Panc1 (cell line): ENCODE measurements around the gene WTAP. TPM values are rescaled to one million over a fixed set of nuclear protein-coding genes. Genes with fewer than 3 reads are reported as not detected.

ENCODE experiments used
- ATAC-seq: fragments of 200-7000 bp; cut with Tn5 transposase; 2 replicates; pipeline ENCODE4 v1.9.1; 2020; ENCODE audit warnings: mild to moderate bottlenecking, moderate library complexity
- BruUV-seq: library from RNA; stranded (reverse); fragments of 400-500 nt; replicated peaks from 2 replicates; lab custom pipeline; 2021; lab: Mats Ljungman, UMichigan
- CTCF ChIA-PET: fragments of 300-600 bp; sonication (Branson Sonifier 250); formaldehyde crosslinking; loops from one replicate; lab custom pipeline; 2022; ENCODE audit warnings: antibody characterized with exemption; lab: Charles Lee
- POLR2A ChIA-PET: fragments of 300-600 bp; sonication (Branson Sonifier 250); formaldehyde crosslinking; loops from one replicate; lab custom pipeline; 2022; ENCODE audit warnings: antibody characterized with exemption; lab: Charles Lee
- DNase-seq: peaks from one replicate; pipeline ENCODE4 v3.0.0-alpha.2; 2010; ENCODE audit warnings: low read depth, low spot score
- H3K27ac ChIP-seq: 2 replicates; pipeline ENCODE4 v1.5.1; 2011; ENCODE audit warnings: mild to moderate bottlenecking, low read length, inconsistent platforms
- H3K27me3 ChIP-seq: fragments of 200-500 bp; sonication (Bioruptor generic); 2 replicates; pipeline ENCODE4 v1.6.0; 2014; ENCODE audit warnings: low read length, inconsistent platforms; ENCODE audit not compliant: control insufficient read depth, insufficient read depth
- H3K36me3 ChIP-seq: fragments of 200-500 bp; sonication (Bioruptor generic); 2 replicates; pipeline ENCODE4 v1.5.1; 2014; ENCODE audit warnings: inconsistent platforms, mild to moderate bottlenecking, low read length, moderate library complexity; ENCODE audit not compliant: control insufficient read depth, insufficient read depth
- H3K4me1 ChIP-seq: 2 replicates; pipeline ENCODE4 v1.5.1; 2011; ENCODE audit warnings: inconsistent platforms, mild to moderate bottlenecking, low read length, moderate library complexity; ENCODE audit not compliant: control insufficient read depth, insufficient read depth
- H3K4me3 ChIP-seq, 2 experiments: 2 replicates each; pipeline ENCODE4 v1.5.1; 2011 to 2012; ENCODE audit warnings: low read depth in 2 of 2, low read length in 2 of 2, mild to moderate bottlenecking in 2 of 2, inconsistent platforms in 1 of 2, moderate library complexity in 1 of 2
- H3K9me3 ChIP-seq: fragments of 200-500 bp; sonication (Bioruptor generic); 2 replicates; pipeline ENCODE4 v1.5.1; 2014; ENCODE audit warnings: low read depth, mild to moderate bottlenecking, inconsistent platforms, low read length, moderate library complexity; ENCODE audit not compliant: control insufficient read depth, insufficient read depth
- POLR2AphosphoS5 ChIP-seq: IDR thresholded peaks from 2 replicates; pipeline ENCODE4 v1.6.1; 2012; ENCODE audit warnings: mild to moderate bottlenecking, low read depth, low read length, moderate library complexity
- SIN3A ChIP-seq: IDR thresholded peaks from 2 replicates; pipeline ENCODE4 v1.6.1; 2012; ENCODE audit warnings: low read depth, mild to moderate bottlenecking, low read length, moderate library complexity, borderline replicate concordance; ENCODE audit not compliant: insufficient read depth
- TCF7L2 ChIP-seq: IDR thresholded peaks from 2 replicates; pipeline ENCODE4 v1.6.1; 2011; ENCODE audit warnings: mild to moderate bottlenecking, low read depth, low read length, inconsistent platforms
- in situ Hi-C: cut with HindIII; loops from 2 replicates; pipeline ENCODE4 v1.10.0; 2016; ENCODE audit warnings: low sequenced_read_pairs, low pct_unique_long_range_greater_than_20kb
- intact Hi-C: fragments of 100-400 bp; cut with micrococcal nuclease; formaldehyde crosslinking; loops from one replicate; pipeline ENCODE4 v1.10.0; 2022; ENCODE audit not compliant: unreplicated experiment
- total RNA-seq: library from RNA; stranded (reverse); gene quantifications from one replicate; pipeline ENCODE4 v1.2.1, GENCODE V29; 2021; ENCODE audit not compliant: unreplicated experiment
- TF ChIP-seq, protein P1 (sequence below): fragments of 450-650 bp; IDR thresholded peaks from 2 replicates; pipeline ENCODE4 v1.5.1; 2017; ENCODE audit warnings: mild to moderate bottlenecking
- TF ChIP-seq, protein P2 (sequence below), 2 experiments: IDR thresholded peaks; 2 replicates each; pipeline ENCODE4 v1.6.1; 2011 to 2012; ENCODE audit warnings: low read depth in 2 of 2, control low read depth in 1 of 2, low read length in 1 of 2, mild to moderate bottlenecking in 1 of 2, moderate library complexity in 1 of 2; ENCODE audit not compliant: insufficient read depth in 1 of 2

The WTAP gene
- total RNA-seq, 1 experiment from 2014 or later, result 112 TPM

DNA sequence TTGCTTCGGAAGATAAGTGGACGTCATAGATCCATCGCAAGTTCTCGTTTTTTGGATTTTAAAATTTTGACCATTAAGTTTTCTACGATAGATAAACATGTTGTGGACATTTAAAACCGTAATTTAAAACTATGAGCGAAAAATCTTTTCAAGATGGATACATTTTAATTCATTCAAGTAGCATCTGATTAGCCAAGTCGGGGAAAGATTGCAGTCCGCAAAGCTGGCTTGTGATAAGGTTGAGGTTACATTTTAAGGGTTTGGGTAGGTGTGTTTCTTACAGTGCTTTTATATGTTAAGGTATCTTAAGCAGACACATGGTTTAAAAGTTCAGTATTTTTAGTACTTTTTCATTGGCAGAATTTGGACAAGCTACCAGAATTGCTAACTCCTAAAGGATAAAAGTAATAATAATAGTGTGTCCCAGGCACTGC lies 1.2 kb downstream of the WTAP start:
- ChIA-PET POLR2A (no interaction called here), CTCF (no interaction called here)
- Histone ChIP-seq H3K27ac (peak overlapping the region; percentile 97), H3K4me1 (peaks cover 30% of the 10 kb centered on the region), H3K4me3 (peak overlapping the region; percentile 72 to 85), H3K9me3 (no peaks in the 10 kb centered on the region), H3K27me3 (no peaks in the 10 kb centered on the region), H3K36me3 (peaks cover 23% of the 10 kb centered on the region)
- intact Hi-C loops (loop anchor here (5.0 kb wide), 1 partner anchor 36 kb away; the partner anchor contains the start of gene SOD2), in situ Hi-C loops (no loop called here)
- no TSS peak for BruUV-seq
- no peak for ATAC-seq
- DNase-seq, result no peak
- TF ChIP-seq, protein P1, sequence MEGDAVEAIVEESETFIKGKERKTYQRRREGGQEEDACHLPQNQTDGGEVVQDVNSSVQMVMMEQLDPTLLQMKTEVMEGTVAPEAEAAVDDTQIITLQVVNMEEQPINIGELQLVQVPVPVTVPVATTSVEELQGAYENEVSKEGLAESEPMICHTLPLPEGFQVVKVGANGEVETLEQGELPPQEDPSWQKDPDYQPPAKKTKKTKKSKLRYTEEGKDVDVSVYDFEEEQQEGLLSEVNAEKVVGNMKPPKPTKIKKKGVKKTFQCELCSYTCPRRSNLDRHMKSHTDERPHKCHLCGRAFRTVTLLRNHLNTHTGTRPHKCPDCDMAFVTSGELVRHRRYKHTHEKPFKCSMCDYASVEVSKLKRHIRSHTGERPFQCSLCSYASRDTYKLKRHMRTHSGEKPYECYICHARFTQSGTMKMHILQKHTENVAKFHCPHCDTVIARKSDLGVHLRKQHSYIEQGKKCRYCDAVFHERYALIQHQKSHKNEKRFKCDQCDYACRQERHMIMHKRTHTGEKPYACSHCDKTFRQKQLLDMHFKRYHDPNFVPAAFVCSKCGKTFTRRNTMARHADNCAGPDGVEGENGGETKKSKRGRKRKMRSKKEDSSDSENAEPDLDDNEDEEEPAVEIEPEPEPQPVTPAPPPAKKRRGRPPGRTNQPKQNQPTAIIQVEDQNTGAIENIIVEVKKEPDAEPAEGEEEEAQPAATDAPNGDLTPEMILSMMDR, result no peak
- TF ChIP-seq, protein P2, sequence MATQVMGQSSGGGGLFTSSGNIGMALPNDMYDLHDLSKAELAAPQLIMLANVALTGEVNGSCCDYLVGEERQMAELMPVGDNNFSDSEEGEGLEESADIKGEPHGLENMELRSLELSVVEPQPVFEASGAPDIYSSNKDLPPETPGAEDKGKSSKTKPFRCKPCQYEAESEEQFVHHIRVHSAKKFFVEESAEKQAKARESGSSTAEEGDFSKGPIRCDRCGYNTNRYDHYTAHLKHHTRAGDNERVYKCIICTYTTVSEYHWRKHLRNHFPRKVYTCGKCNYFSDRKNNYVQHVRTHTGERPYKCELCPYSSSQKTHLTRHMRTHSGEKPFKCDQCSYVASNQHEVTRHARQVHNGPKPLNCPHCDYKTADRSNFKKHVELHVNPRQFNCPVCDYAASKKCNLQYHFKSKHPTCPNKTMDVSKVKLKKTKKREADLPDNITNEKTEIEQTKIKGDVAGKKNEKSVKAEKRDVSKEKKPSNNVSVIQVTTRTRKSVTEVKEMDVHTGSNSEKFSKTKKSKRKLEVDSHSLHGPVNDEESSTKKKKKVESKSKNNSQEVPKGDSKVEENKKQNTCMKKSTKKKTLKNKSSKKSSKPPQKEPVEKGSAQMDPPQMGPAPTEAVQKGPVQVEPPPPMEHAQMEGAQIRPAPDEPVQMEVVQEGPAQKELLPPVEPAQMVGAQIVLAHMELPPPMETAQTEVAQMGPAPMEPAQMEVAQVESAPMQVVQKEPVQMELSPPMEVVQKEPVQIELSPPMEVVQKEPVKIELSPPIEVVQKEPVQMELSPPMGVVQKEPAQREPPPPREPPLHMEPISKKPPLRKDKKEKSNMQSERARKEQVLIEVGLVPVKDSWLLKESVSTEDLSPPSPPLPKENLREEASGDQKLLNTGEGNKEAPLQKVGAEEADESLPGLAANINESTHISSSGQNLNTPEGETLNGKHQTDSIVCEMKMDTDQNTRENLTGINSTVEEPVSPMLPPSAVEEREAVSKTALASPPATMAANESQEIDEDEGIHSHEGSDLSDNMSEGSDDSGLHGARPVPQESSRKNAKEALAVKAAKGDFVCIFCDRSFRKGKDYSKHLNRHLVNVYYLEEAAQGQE (IDR thresholded peaks at IDR 0.05; ENCODE audit: insufficient read depth in 1 of 2, low read depth in 2 of 2, low read length in 1 of 2), result no peak
- TF ChIP-seq POLR2AphosphoS5 (no peak), TCF7L2 (no peak), SIN3A (no peak)

DNA sequence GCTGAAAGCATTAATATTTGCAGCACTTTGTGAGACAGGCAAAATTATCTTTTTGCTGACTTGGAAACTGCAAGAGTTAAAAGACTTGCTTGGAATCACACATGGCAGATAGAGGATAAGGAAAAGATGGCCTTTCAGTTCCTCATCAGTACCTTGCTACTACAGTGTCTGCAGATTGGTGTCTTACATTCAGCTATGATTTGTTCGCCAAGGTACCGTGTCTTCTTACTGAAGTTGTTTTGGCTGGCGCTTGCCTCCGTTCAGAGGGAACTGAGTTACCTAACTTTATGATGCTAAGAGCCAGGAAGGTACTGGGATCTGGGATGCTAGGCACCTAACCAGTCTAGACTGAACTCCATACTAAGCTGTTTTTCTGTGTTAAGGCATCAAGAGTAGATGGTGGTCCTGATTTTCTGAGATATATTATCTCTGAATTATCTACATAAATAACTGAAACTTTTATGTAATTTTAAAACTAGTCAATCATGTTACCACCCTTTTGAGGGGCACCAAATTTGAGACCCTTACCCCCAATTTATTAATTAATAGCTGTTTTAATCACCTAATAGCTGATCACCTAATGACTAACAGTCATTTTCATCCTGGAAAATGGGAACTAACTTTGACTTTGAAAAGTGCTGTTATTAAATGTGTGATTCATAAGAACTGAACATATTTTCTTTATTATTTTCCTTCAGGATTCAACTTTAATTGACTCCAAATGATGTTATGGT lies 2.5 kb downstream of the WTAP start:
- ChIA-PET POLR2A (interaction anchor here (0.6 kb wide), 1 partner anchor 9 kb away, joined by 3 read pairs; no protein-coding TSS in a partner anchor), CTCF (no interaction called here)
- Histone ChIP-seq H3K27ac (peak overlapping the region; percentile 49), H3K9me3 (no peaks in the 10 kb centered on the region), H3K36me3 (peaks cover 23% of the 10 kb centered on the region), H3K4me3 (peak overlapping the region; percentile 41 to 85), H3K27me3 (no peaks in the 10 kb centered on the region), H3K4me1 (peaks cover 30% of the 10 kb centered on the region)
- no TSS peak for BruUV-seq
- ATAC-seq (no peak), DNase-seq (no peak)
- in situ Hi-C loops, result no loop called here
- intact Hi-C loops, result loop anchor here (5.0 kb wide), 1 partner anchor 37 kb away; the partner anchor contains the start of gene SOD2
- TF ChIP-seq, protein P2 (IDR thresholded peaks at IDR 0.05; ENCODE audit: insufficient read depth in 1 of 2, low read depth in 2 of 2, low read length in 1 of 2), result no peak
- TF ChIP-seq TCF7L2, result no peak
- TF ChIP-seq SIN3A, result no peak
- TF ChIP-seq, protein P1, result no peak
- TF ChIP-seq POLR2AphosphoS5, result no peak
